B cell (primary cell): ENCODE results near the gene TKTL1.

Experiments used
- CTCF ChIP-seq: fragments of 200-600 bp; IDR thresholded peaks from one replicate; pipeline ENCODE4 v1.8.0; 2022; ENCODE audit warnings: antibody characterized with exemption, mild to moderate bottlenecking
- EZH2 ChIP-seq: IDR thresholded peaks from 2 replicates; pipeline ENCODE4 v1.6.1; 2012; ENCODE audit warnings: borderline replicate concordance, low read depth, mild to moderate bottlenecking, moderate library complexity, low read length; ENCODE audit not compliant: insufficient read depth, poor library complexity, severe bottlenecking

GRCh38 chrX:154329294-154329693 lies 33.7 kb downstream of the TKTL1 start:
- TF ChIP-seq EZH2 (no peak), CTCF (no peak)
